Keratinocyte (primary cell): Measurements from ENCODE around the gene ATE1.

Experiments
- CTCF ChIP-seq, 3 experiments: IDR thresholded peaks in 1 of 3; conservative IDR thresholded peaks in 1 of 3; optimal IDR thresholded peaks in 1 of 3; 2 replicates in 2 of 3; 3 replicates in 1 of 3; pipeline versions ENCODE3 to v1.5.1; 2011; ENCODE audit warnings: low read length in 3 of 3, mild to moderate bottlenecking in 3 of 3, moderate library complexity in 2 of 3, control low read depth in 1 of 3, inconsistent platforms in 1 of 3; ENCODE audit not compliant: insufficient read depth in 2 of 3; ENCODE audit errors: extremely low read depth in 1 of 3
- EZH2 ChIP-seq: IDR thresholded peaks from one replicate; pipeline ENCODE4 v1.6.1; 2012; ENCODE audit warnings: inconsistent platforms, mild to moderate bottlenecking, low read length, moderate library complexity

- TF ChIP-seq CTCF (optimal IDR thresholded peaks at IDR 0.05 in 1 of 3, IDR thresholded peaks at IDR 0.05 in 1 of 3, conservative IDR thresholded peaks at IDR 0.05 in 1 of 3; ENCODE audit: extremely low read depth in 1 of 3, insufficient read depth in 2 of 3, low read length in 3 of 3) (no peak), EZH2 (no peak)
These were observed 127.7 kb downstream of the ATE1 start for GRCh38 chr10:121800146-121800545.
